ENCODE results near the gene SPATS2.

SPATS2 gene

DNA sequence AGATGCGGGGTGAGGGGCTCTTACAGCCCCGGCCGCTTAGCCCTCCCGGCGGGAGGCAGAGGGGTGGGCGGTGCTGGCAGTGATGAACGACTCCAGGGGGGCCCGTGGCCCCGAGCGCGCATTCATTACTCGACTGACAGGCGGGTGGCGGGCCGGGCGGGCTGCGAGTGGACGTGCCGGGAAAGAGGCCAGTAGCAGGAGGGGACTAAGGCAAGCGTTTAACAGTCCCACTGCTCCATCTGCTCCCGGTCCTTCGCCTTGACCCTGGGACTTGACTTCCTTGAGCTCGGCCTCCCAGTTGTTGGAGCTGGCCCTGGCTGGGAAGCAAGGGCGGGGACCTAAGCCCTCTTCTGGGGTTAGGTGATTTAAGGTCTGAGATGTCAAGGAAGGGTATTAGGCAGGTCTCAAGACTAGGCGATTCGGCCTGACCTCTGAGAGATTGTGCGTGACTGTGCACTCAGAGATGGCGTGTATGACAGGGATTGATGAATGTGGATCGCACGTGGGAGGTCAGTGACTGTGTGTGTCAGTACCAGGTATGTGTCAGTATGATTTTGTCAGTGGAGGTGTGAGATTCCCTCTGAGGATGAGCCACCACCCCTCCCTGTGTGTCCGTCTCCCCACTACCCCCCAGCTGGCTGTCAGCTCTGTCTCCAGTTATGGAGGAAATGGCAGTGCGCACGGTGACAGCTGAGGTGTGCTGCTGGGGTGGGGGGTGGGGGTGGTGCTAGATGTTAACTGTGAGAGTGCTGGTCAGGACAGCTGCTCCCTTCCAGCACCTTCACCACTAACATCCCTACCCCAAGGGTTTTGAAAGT lies 24.1 kb upstream of the SPATS2 start:
- no peak for DNase-seq (ENCODE audit: low read depth)
- TF ChIP-seq, protein P1, sequence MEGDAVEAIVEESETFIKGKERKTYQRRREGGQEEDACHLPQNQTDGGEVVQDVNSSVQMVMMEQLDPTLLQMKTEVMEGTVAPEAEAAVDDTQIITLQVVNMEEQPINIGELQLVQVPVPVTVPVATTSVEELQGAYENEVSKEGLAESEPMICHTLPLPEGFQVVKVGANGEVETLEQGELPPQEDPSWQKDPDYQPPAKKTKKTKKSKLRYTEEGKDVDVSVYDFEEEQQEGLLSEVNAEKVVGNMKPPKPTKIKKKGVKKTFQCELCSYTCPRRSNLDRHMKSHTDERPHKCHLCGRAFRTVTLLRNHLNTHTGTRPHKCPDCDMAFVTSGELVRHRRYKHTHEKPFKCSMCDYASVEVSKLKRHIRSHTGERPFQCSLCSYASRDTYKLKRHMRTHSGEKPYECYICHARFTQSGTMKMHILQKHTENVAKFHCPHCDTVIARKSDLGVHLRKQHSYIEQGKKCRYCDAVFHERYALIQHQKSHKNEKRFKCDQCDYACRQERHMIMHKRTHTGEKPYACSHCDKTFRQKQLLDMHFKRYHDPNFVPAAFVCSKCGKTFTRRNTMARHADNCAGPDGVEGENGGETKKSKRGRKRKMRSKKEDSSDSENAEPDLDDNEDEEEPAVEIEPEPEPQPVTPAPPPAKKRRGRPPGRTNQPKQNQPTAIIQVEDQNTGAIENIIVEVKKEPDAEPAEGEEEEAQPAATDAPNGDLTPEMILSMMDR (conservative IDR thresholded peaks at IDR 0.05; ENCODE audit: low read length), result no peak
- H3K4me3 ChIP-seq (ENCODE audit: low read length), result peak overlapping the region; percentile 51

DNA sequence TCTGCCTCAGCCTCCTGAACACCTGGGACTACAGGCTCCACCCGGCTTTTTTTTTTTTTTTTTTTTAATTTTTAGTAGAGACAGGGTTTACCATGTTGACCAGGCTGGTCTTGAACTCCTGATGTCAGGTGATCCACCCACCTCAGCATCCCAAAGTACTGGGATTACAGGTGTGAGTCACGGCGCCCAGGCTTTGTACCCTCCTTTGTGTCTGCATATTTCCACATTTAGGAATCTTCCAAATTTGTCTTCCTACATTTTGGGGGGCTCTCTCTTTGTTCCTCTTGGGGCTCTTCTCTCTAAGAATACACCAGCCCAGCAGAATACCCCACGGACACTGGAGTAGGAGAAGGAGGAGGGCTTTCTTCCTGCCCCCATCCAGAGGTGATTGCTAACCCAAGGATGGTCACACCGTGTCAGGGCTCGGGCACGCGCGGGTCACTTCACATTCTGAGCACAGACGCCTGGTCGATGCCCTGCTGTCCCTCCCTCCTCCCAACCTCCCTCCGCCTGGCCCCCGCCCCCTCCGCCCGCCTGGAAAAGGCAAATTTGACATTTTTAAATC lies 22.7 kb upstream of the SPATS2 start:
- H3K4me3 ChIP-seq (ENCODE audit: low read length), result no peak overlapping the region
- no peak for DNase-seq (ENCODE audit: low read depth)

DNA sequence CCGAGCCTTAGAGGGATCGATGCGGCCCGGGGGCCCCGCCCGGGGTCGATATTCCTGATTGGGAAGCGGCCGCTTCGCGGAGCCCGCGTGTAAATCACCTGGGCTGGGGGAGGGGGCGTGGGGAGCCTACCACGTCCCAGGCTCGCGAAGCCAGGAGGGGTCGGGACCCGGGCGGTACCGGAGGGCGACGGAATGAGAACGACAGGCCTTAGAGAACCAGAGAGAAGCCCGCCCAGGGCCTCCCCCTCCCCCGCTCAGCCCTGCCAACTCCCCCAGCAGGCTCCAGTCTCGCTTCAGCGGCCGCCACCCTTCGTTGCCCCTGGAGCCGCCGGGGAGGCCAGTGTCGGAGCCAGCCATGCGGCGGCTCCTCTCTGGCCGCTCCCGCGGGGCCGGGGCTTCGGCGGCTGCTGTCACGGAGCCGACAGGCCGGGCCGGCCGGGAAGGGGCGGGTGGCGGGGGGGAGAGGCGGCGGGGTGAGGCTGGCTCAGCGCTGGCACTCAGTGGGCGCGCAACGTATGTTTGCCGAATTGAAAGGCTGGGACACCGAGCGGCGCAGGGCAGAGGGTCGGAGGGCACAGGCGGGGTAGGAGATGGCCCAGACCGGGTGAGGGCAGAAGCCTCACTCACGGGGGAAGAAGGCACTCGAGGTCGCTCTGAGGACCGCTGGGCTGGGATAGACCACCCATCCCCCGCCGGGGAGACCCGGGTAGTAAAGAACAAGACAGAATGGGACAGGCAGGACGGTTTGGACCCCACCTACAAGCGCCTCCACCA lies 22.0 kb upstream of the SPATS2 start:
- TF ChIP-seq, protein P1 (conservative IDR thresholded peaks at IDR 0.05; ENCODE audit: low read length), result no peak
- no peak for DNase-seq (ENCODE audit: low read depth)
- H3K4me3 ChIP-seq (ENCODE audit: low read length), result peak overlapping the region; percentile 54

More for the DNA sequence above, 22.7 kb upstream of the SPATS2 start:
- TF ChIP-seq, protein P1 (conservative IDR thresholded peaks at IDR 0.05; ENCODE audit: low read length), result no peak

DNA sequence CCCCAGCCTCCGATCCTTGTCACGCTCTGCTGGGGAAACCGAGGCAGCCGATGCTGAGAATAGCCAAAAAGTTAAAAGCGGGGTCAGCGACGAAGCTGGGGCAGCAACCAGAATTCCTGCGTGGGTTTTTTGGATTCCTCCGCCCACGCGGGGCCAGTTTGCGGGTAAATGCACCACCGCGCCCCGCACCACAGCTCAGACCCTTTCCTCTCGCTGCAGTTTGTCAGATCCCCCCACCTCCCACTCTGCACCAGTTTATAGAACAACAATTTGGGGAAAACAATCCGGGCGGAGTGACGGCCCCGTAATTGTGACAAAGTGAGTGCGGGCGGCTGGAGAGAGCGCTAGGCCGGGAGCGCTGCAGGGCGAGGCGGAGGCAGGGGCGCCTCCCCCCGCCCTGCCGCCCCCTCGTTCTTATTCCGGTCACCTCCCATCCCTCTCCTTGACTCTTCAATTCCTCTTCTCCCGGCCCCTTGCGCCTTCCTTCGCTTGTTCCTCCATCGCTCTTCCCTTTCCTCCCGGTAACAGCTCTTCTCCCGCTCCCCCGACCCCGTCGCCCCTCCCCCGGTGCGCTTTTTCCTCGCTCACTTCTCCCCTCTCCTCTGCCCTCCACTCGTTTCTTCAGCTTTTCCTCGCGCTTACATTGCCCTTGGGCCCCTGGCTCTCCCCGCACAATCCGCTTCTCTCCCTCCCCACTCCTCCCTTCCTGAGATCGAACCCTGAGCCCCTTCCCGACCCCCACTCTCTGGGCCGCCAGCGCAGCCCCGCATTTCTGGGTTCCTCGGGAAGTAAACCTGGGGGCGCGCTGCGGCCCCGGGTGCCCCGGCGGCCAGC lies 21.2 kb upstream of the SPATS2 start:
- H3K4me3 ChIP-seq (ENCODE audit: low read length), result peak overlapping the region; percentile 54
- DNase-seq (ENCODE audit: low read depth), result no peak

DNA sequence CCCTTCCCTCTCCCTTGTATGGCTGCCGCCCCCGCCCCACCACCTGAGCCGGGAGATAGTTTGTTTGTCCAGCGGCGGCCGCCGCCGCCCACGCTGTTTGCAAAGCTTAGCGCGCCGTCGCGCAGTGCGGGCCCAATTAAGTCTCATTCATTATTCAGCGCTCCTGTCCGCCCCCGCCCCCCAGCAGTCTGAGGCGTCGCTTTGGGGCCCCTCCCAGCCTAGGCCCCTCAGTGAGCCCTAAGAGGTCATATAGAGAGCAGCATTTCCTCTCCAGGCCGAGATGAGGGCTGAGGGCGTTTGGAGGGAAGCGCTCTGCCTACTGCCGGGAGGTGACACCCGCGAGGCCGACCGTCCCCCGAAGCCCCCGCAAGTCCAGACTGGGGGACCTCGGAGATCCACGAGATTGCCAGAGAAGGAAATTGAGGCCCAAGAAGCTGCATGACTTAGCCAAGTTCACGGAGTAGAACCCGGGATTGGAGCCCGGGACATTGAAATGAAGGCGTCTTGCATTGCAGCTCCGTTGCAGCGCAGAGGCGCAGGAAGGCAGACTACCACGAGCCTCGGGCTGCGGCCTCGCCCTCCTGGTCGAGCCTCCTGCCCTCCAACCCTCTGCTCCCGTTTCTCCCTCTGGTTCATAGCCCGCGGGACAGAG lies 20.5 kb upstream of the SPATS2 start, which contains the start of gene DNAJC22:
Gene DNAJC22, plus strand, starts transcription at position 230 of the 652 bp plus-strand sequence. CDS start 1,985 bp downstream, outside the sequence.
- TF ChIP-seq, protein P1 (conservative IDR thresholded peaks at IDR 0.05; ENCODE audit: low read length), result no peak
- no peak for DNase-seq (ENCODE audit: low read depth)
- H3K4me3 ChIP-seq (ENCODE audit: low read length), result peak within 1 kb of the TSS; percentile 54

More for the DNA sequence above, 21.2 kb upstream of the SPATS2 start:
- TF ChIP-seq, protein P1 (conservative IDR thresholded peaks at IDR 0.05; ENCODE audit: low read length), result no peak
